GM19099 (cell line): ENCODE measurements around the gene STXBP5L.

Experiments used
- POLR2A ChIP-seq: IDR thresholded peaks from 3 replicates; pipeline ENCODE4 v1.6.1; 2011; ENCODE audit warnings: low read depth; ENCODE audit not compliant: insufficient read length; ENCODE audit errors: extremely low read depth

STXBP5L gene

GRCh38 chr3:121463745-121464144, 555.7 kb downstream of the STXBP5L start:
- TF ChIP-seq POLR2A: no peak

- TF ChIP-seq POLR2A: no peak
Observed at GRCh38 chr3:121467085-121467484, 559.1 kb downstream of the STXBP5L start.

GRCh38 chr3:121473001-121473400, 565.0 kb downstream of the STXBP5L start:
- TF ChIP-seq POLR2A: no peak
